ENCODE results near the gene BRI3BP. TPM values are rescaled to one million over a fixed set of nuclear protein-coding genes. Genes with fewer than 3 reads are reported as not detected.

The BRI3BP gene
- total and polyA plus RNA-seq, 9 of the 15 experiments (the other 6 are each of a cell fraction or from before 2014, with no cell fraction given): 12.3 to 25.0 (median 16.6) TPM

DNA sequence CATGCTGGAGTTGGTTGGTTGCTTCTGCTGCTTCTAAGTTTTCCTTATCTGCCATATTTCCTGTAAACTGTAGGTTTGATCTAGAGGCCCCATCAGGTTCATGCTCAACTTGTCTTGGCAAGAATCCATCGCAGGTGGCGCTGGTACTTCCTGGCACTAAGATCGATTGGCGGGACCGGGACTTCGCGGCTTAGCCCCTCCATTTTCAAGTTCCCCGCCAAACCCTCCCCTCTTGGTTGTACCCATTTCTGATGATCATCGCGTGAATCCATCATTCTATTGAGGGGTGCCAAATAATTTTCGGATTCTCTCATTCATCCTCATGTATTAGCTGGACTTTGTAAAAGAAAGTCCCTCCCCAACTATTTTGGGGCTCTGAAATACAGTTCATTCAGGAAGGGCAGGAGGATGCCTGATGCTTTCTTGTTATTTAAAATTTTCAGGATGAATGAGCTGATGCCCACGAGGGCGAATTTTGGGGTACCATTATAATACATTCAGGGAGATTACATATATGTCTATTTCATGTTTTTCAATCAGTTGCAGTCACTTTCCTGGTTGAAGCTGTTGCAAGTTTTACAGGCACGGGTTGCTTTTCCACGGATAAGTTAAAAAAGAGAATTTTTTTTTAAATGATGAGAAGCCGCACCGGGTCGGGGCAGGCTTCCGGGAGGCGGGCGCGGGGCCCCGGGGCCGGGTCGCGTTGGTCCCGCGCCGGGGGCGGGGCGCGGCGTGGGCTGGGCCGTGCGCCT is 395 bp upstream of the BRI3BP start (continued):
- TF ChIP-seq JUND (IDR thresholded peaks at IDR 0.05; ENCODE audit: borderline replicate concordance, low read depth, low read length) (no peak), JUND (tag; IDR thresholded peaks at IDR 0.05; ENCODE audit: borderline replicate concordance, low read depth, low read length) (peak; percentile 7; the same call in 1 of the 3 replicates), MYNN (IDR thresholded peaks at IDR 0.05) (0 out of 2 replicates have a peak, but pooled peaks have one; percentile 19), MYNN (CRISPR knock-in tag; IDR thresholded peaks at IDR 0.05) (no peak), RNF2 (IDR thresholded peaks at IDR 0.05) (0 out of 2 replicates have a peak, but pooled peaks have one; percentile 25), L3MBTL2 (IDR thresholded peaks at IDR 0.05) (peak; percentile 83), ZBTB11 (CRISPR knock-in tag; IDR thresholded peaks at IDR 0.05) (0 out of 6 replicates have a peak, but pooled peaks of 1 of the 3 experiments have one; percentile 51), ZNF75A (CRISPR knock-in tag; IDR thresholded peaks at IDR 0.05) (no peak), GATAD2B (IDR thresholded peaks at IDR 0.05; ENCODE audit: borderline replicate concordance) (0 out of 2 replicates have a peak, but pooled peaks have one; percentile 13), SAP30 (IDR thresholded peaks at IDR 0.05; ENCODE audit: borderline replicate concordance, insufficient read depth, low read depth, low read length, poor library complexity, severe bottlenecking) (peak; percentile 32), SMARCA4 (IDR thresholded peaks at IDR 0.05) (peak; percentile 47; the same call in 1 of the 2 replicates), SIN3A (IDR thresholded peaks at IDR 0.05; ENCODE audit: borderline replicate concordance in 2 of 2, control insufficient read depth in 1 of 2, low read depth in 2 of 2, low read length in 2 of 2) (0 out of 4 replicates have a peak, but pooled peaks of 1 of the 2 experiments have one; percentile 46), ZEB2 (IDR thresholded peaks at IDR 0.05) (0 out of 2 replicates have a peak, but pooled peaks have one; percentile 48), HOXB6 (CRISPR knock-in tag; IDR thresholded peaks at IDR 0.05; ENCODE audit: borderline replicate concordance) (no peak), NBN (IDR thresholded peaks at IDR 0.05; ENCODE audit: low read depth) (0 out of 2 replicates have a peak, but pooled peaks have one; percentile 29), ZBTB7A (IDR thresholded peaks at IDR 0.05; ENCODE audit: borderline replicate concordance, control insufficient read depth, low read depth, low read length) (0 out of 2 replicates have a peak, but pooled peaks have one; percentile 25), GABPA (tag; conservative IDR thresholded peaks at IDR 0.05; ENCODE audit: low read depth) (peak; percentile 67)
- TF ChIP-seq, protein P1, sequence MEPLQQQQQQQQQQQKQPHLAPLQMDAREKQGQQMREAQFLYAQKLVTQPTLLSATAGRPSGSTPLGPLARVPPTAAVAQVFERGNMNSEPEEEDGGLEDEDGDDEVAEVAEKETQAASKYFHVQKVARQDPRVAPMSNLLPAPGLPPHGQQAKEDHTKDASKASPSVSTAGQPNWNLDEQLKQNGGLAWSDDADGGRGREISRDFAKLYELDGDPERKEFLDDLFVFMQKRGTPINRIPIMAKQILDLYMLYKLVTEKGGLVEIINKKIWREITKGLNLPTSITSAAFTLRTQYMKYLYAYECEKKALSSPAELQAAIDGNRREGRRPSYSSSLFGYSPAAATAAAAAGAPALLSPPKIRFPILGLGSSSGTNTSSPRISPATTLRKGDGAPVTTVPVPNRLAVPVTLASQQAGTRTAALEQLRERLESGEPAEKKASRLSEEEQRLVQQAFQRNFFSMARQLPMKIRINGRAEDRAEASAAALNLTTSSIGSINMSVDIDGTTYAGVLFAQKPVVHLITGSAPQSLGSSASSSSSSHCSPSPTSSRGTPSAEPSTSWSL (CRISPR knock-in tag; IDR thresholded peaks at IDR 0.05; ENCODE audit: borderline replicate concordance): no peak
- TF ChIP-seq, protein P2, sequence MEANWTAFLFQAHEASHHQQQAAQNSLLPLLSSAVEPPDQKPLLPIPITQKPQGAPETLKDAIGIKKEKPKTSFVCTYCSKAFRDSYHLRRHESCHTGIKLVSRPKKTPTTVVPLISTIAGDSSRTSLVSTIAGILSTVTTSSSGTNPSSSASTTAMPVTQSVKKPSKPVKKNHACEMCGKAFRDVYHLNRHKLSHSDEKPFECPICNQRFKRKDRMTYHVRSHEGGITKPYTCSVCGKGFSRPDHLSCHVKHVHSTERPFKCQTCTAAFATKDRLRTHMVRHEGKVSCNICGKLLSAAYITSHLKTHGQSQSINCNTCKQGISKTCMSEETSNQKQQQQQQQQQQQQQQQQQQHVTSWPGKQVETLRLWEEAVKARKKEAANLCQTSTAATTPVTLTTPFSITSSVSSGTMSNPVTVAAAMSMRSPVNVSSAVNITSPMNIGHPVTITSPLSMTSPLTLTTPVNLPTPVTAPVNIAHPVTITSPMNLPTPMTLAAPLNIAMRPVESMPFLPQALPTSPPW (CRISPR knock-in tag; IDR thresholded peaks at IDR 0.05): peak; percentile 52
